ENCODE measurements around the gene NFE2L1.

DNA sequence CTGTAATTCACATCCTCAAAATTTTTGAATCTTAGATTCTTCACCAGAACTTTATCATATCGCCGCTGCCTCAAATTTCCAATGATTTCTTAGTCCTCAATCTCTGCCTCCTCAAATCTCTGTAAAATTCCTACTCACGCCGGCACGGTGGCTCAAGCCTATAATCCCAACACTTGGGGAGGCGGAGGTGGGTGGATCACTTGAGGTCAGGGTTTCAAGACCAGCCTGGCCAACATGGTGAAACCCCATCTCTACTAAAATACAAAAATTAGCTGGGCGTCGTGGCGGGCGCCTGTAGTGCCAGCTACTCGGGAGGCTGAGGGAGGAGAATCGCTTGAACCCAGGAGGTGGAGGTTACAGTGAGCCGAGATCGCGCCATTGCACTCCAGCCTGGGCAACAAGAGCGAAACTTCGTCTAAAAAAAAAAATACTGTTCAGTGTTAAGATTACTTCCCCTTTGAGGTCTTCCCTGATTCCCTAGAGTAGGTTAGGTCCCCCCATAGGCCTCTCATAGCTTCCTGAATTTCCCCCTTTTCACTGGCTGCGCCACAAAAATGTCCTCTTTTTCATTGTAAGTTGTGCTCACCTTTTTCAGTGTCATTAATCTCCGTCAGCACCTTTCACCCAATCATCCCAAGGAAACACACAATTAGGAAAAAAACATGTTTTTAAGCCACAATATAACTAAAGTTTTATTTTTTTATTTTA, 54.0 kb downstream of the NFE2L1 start:
- TF ChIP-seq POLR2AphosphoS5 (IDR thresholded peaks at IDR 0.05; ENCODE audit: low read depth, low read length): no peak
- TF ChIP-seq POLR2A (IDR thresholded peaks at IDR 0.05; ENCODE audit: low read depth, low read length): no peak
- no peak for TF ChIP-seq TAF1 (IDR thresholded peaks at IDR 0.05; ENCODE audit: low read depth, low read length)
